Uterus (tissue), 2 donors: ENCODE measurements around the gene TBX2.

Experiments used
- POLR2A ChIP-seq, 2 donors: fragments of 450-650 bp; IDR thresholded peaks; one replicate each; pipeline ENCODE4 v1.6.1; 2016; ENCODE audit warnings: antibody characterized with exemption in 2 of 2, mild to moderate bottlenecking in 1 of 2, moderate library complexity in 1 of 2
- TF ChIP-seq, protein P1 (sequence below), 4 experiments: fragments of 200-600 bp in 2 of 4; fragments of 450-650 bp in 2 of 4; sonication (generic) in 2 of 4; IDR thresholded peaks; one replicate each; pipeline ENCODE4 v1.5.1; 2016 to 2019; ENCODE audit warnings: antibody characterized with exemption in 4 of 4, mild to moderate bottlenecking in 2 of 4, moderate library complexity in 1 of 4

DNA sequence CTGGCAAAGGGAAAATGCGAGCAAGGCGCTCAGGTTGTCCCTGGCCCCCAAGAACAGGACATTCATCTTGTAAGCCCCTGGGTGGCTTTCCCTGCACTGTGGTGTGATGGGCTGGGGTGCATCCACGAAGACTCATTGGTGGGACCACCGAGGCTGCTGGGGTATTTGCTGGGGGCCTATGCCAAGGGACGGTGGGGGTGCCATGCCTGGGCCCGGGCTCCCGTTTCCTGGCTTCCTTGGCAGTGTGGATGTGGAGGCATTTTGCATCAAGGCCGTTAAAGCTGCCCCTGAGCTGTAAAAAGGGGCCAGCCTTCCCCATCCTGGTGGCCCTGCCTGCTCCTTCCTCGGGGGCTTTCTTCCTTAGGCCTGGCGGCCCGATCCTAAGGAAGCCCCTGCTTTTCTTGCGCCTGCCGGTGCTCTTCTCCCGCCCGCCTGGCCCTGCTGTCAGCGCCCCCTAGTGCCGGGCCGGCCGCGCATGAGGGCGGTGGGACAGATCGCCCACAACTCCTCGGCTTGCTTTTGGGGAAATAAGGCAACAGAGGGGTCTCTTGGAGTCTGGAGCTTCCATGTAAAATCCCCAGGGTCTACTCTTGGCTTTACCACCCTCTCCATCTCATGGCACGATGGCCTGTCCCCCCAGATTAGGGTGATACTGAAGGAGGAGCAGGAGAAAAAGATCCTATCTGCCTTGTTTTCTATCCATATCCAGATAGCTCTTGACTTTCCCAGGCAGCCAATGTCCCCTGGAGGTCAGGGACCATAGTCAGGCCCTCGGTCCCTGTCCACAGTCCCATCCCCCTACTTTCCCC, 9.8 kb upstream of the TBX2 start:
- TF ChIP-seq, protein P1, sequence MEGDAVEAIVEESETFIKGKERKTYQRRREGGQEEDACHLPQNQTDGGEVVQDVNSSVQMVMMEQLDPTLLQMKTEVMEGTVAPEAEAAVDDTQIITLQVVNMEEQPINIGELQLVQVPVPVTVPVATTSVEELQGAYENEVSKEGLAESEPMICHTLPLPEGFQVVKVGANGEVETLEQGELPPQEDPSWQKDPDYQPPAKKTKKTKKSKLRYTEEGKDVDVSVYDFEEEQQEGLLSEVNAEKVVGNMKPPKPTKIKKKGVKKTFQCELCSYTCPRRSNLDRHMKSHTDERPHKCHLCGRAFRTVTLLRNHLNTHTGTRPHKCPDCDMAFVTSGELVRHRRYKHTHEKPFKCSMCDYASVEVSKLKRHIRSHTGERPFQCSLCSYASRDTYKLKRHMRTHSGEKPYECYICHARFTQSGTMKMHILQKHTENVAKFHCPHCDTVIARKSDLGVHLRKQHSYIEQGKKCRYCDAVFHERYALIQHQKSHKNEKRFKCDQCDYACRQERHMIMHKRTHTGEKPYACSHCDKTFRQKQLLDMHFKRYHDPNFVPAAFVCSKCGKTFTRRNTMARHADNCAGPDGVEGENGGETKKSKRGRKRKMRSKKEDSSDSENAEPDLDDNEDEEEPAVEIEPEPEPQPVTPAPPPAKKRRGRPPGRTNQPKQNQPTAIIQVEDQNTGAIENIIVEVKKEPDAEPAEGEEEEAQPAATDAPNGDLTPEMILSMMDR (IDR thresholded peaks at IDR 0.05), result peak; percentile 72 to 93 (median 84)
- no peak for TF ChIP-seq POLR2A (IDR thresholded peaks at IDR 0.05)
